Activated CD4-positive, alpha-beta T cell treated with anti-CD3 and anti-CD28 coated beads, Interleukin-2, Interleukin-6, amounts not matched to agents 100 ng/mL and 50 ng/mL, durations not matched to agents 16 hours and 8 hours (primary cell): Measurements from ENCODE around the gene PLPPR1.
"Not testable (repeated sequence)": the region's sequence is repeated elsewhere in the genome, so short reads cannot be mapped to it uniquely, and the experiment has no call there.

Experiments used
- DNase-seq: peaks from one replicate; pipeline ENCODE4 v3.0.0-alpha.2; 2020

Gene PLPPR1

DNA sequence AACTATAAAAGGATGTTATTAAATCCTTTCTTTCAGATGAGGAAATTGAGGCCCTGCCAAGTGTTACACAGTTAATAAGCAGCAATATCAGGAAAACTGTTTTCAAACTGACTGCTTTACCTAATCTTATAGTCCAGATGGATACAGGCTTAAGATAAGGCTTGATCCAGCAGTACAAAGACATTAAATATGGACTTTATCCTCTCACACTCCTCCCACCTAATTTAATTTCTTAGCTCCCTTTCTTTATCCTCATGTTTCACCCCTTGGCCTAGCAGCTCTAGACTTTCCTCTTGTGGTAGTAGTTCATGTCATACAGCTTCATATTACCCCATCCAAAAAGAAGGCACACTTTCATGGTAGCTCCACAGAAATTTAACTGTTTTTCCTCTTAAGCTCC is 191.8 kb downstream of the PLPPR1 start:
- no peak for DNase-seq

DNA sequence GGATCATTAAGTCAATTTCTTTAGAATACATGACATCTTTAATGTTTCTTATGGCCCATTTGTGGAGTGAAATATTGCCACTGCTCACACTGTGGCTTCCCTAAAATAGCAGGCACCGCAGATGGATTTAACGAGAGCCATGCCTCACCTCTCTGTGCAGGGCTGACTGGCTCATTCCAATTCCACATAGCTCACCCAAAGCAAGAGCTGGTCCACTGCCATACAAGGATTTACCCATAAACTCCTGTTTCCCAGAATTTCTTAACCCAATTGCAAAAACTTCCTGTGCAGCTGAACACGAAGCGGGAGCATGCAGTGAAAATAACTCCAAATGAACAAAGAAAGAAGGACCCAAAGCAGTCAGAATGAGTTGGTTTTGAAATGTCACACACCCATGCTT is 196.7 kb downstream of the PLPPR1 start:
- no peak for DNase-seq

DNA sequence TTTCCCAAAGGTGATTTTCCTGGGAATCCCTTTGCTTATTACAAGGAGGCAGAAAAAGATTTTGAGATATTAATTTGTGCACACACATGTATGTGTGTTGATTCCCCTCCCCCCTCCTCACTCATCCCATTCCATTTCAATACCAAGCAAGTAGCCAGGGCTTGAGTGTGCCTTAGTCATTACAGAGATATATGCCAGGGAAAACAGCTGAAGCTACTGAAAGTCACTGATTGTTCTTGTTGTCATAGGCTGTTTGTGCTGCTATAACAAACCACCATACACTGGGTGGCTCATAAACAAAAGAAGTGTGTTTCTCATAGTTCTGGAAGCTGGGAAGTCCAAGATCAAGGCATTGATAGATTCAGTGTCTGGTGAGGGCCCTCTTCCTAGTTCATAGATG is 197.6 kb downstream of the PLPPR1 start:
- DNase-seq, result no peak

DNA sequence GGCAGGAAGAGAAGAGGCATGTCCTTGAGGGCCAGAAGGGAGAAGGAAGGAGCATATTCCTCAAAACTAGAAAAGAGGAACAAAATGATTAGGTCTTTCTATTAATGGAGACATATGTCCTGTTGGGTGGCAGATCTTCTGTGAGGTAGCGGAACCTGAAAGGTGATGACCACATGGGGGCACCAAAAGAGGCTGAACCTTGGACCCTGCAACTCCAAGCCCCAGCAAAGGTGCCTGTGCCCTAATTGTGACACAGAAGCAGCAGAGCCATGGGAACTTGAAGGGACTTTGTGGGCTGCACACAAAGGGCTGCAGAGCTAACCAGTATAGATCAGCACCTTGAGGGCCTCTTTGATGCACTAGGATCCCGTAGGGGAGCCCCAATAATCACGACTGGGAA is 198.3 kb downstream of the PLPPR1 start:
- no peak for DNase-seq

DNA sequence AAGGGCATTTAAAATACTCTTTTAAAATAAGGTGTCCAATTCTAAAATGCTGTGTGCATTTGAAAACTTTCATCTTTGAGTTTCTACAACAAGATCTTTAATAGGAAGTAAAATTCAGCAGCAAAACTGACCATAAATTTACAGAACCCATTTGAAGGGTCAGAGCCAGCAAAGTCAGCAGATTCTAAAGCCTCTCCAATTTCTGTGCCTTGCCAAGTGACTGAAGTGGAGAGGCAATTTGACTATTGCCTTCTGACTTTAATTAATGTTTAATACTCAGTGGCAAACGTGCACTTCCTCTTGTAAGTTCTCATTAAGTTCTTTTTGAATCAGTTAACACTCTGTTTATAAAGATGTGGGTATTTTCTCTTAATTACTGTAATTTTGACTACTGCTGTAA is 201.1 kb downstream of the PLPPR1 start:
- no peak for DNase-seq

DNA sequence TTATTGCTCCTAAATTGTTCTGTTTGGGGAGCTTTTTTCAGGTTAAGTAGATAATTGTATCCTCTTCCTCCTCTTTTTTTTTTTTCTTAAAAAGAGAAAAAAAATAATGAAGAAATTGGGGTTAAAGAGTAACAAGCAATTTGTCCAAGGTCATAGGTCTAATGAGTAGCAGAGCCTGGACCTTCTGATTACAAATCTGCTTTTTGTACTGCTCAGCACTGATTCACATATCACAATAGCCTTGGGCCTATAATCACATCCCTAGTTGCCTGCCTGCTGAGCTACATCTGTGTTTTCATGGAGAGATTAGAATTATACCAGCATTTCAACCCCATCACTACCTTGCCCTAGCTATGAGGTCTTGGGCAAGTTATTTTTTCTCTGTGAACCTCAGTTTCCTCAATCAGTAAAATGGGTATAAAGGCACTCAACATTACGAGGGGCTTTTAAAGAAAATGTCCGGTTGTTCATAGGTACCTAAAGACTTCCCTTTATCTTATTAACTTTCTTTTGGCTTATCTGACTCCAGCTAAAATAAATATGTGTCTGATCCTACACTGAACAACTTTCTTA is 204.0 kb downstream of the PLPPR1 start:
- DNase-seq, result no peak

DNA sequence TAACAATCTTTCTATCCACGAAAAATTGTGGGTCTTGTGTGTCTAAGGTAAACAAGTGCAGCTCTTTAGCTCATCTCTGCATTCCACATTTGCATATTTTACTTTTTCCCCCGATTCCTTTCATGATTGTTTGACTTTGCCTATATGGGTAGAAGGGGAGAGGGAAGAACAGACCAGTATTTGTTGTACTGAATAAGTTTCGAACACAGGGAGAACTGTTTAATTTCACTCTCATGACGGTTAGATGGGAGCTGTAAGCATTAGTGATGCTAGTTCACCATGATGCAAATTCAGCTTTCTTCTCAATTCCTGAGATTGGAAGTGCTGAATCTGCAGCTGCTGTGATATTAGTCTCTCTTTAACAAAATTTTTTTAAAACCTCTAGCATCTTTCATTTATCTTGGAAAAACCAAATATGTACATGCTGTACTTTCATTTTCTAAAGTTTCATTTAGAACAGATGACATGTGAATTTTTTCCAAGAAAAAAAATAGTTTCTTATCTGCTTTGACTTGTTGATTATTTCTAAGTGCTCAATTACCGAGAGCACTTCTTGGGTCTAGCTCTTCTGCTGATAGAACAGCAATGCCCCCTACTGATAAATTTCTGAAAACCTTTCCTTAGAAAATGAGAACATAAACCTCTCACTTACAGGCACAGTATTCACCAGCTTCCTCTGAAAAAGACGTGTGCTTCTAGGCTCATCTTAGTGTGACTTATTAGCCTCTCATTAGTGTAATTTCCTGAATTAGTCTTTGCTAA is 206.8 kb downstream of the PLPPR1 start:
- peak; percentile 3 for DNase-seq

DNA sequence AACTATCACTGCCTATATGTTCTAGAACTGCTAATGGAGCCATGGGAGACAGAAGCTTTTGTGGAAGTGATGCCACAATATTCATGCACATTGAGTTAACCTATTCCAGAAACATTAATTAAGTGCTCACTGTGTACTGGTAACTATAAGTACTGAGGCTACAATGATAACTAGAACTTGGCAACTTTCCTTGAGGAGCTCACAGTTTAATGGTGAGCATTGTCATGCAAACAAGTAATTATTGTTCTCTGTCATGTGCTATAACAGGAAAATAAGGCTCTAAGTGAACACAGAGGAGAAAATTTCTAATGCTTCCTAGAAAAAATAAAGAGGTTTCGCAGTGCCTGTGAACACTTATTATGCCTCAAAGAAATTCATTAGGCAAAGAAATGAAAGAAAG is 214.1 kb downstream of the PLPPR1 start:
- DNase-seq, result no peak

DNA sequence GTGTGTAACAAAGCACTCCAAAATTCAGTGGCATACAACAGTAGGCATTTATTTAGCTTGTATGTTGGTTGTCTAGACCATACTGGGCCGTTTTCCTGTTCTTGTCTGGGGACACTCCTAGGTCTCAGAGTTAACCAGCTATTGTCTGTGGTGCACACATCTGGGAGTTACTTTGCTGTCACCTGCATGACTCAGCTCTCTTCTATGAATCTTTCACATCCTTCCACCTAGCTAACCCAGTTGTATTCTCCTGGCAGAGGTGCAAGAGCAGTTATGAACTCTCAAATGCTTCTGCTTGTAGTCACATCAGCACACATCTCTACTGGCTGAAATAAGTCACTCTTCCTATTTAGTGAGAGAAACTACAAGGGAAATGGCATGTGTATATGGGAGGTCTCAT is 218.2 kb downstream of the PLPPR1 start:
- no peak for DNase-seq

DNA sequence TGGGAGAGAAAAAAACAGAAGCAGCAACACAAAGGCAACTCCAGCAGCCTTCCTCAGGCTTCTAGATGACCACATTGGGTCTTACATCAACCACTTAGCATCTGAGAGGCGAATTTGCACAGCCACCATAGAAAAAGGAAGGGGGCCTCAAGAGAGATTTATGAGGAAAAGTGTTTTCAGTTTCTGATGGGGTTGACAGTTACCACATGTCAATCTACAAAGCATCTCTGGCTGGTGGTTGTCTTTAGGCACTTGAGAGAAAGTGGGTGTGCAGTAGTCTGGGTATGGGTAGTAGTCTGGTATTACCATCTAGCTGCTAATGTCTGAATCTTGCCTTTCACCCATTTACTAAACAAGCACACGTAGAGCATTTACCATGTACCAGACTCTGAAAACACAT is 218.8 kb downstream of the PLPPR1 start:
- DNase-seq, result no peak

DNA sequence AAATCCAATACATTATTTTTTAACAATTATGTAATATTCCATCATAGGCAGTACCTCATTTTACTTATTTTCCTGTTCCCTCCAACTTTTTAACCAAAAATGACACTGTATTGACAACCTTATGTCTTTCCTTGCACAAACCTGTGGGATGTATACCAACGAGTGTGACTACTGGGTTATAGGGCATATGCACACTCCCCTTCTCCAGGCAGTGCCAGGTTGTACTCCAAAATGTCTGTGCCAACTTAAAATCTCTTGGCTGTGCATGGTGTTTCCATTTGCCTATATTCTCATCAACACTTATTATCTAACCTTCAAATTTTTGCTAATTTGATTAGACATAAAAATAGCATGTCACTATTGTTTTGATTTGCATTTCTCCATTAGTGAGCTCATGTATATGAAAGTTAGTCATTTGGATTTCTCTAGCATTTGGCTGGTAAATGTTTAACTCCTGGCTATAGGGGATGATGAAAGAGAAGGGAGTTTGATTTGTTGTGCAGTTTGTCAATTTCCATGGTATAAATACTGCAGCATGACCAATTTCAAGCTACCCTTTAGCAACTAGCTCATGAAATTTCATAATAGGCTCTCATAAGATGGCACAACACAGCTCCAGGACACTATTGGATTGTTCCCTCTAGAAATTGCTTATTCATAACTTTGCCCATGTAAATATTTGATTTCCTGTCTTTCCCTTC is 226.4 kb downstream of the PLPPR1 start:
- no peak for DNase-seq

DNA sequence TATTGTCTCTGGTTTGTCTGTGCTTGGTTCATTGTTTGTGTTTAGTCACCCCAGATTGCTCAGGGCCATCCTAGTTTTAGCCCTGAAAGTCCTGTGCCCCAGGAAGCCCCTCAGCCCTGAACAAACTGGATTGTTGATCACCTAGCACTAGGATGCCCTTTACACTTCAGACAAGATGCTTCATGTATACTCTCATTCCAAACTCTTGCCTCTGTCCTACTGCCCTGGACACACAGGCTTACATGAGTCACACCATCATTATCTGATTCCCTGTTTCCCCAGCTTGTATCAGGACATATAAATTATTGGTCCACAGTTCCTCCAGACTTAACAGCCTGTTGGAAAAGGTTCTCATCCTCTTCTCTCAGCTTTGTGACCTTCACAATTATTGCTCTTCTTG is 236.2 kb downstream of the PLPPR1 start:
- DNase-seq, result no peak

DNA sequence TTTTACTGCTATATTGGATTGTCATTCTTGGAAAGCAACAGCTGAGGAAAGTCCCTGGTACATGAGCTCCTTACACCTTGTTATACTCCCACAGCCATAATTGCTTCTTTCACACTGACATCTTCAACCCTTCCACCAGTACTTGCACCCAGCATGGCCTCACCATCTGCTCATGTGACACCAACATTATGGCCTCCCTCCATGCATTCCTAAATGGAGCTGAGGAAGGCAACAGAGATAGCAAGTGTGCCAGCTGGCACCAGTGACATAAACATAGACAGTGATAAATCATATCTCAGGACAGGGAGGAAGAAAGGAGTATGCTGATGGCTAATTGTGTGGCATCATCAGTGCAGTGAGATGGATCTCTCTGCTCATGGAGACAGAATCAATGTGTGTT is 236.7 kb downstream of the PLPPR1 start:
- no peak for DNase-seq

DNA sequence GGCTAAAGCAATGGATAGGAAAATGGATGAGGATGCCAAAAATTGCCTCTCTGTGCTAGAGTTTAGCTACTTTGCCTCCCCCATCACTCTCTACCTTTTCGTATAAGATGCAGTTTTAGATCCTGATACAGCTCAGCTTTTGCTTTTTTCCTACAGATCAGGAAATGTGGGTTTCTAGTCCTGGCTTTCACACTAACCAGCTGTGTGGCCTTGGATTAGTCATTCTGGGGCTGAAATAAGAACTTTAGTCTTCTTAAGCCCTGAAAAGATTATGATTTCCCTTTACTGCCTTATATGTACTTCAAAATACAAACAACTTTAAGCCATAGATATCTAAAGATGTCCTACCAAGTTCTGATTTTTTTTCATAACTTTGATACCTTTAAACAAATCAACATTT is 239.9 kb downstream of the PLPPR1 start:
- no peak for DNase-seq

DNA sequence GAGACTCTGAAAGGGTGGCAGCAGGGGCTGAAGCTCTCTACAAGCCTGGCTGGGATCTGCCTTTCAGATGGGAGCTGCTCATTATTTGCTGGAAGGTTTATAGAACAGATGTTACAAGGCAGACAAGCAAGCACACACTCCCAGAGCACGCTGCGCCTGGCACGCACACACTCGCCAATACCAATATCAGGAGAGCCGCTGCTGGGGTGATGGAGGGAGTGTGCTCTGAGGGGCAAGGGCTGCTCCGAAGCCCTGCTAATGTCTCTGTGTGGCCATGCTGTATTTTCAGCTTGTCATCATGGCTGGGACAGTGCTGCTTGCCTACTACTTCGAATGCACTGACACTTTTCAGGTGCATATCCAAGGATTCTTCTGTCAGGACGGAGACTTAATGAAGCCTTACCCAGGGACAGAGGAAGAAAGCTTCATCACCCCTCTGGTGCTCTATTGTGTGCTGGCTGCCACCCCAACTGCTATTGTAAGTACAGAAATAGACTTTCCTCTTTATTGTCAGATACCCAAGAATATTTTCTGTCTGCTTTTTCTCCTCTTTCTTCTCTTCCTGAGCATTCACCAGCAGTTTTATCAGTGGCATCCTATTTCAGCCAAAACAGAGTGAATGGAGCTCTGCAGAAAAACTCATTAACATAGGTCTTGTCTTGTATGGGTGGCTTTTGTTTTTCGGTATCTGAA is 241.2 kb downstream of the PLPPR1 start:
- DNase-seq, result no peak

DNA sequence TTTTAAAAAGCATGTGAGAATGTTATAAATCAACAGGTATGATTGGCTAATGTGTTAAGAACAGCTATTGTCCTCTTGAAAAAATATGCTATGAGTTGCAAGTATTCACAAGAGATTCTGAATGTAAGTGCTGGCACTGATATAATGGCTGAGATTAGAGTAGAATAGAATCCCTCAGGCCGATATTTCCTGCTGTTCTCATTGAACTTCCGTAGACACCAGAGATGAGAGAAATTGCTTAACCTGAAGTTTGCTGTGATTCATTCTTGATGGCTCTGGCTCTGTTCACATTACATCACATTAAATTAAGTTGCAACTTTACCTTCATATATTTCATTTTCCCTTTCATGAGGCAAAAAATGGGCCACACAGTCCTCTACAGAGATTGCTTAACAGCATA is 241.8 kb downstream of the PLPPR1 start:
- DNase-seq, result no peak

DNA sequence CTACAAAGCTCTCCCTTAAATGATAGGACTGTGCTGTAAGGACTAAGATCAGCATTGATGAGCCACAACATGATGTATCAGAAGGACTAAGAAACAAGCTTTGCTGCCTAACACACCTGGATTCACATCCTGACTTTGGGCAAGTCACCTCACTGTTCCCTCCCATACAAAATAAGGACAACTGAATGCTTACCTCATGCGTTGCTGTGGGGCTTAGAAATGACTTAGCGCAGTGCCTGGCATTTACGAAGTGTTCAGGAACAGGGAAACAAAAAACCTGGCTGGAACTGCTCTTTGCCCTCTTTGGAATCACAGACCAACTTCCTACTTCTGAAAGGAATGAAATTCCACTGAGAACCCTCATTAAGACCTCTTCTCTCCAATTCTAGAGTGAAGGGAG is 242.6 kb downstream of the PLPPR1 start:
- DNase-seq, result no peak

DNA sequence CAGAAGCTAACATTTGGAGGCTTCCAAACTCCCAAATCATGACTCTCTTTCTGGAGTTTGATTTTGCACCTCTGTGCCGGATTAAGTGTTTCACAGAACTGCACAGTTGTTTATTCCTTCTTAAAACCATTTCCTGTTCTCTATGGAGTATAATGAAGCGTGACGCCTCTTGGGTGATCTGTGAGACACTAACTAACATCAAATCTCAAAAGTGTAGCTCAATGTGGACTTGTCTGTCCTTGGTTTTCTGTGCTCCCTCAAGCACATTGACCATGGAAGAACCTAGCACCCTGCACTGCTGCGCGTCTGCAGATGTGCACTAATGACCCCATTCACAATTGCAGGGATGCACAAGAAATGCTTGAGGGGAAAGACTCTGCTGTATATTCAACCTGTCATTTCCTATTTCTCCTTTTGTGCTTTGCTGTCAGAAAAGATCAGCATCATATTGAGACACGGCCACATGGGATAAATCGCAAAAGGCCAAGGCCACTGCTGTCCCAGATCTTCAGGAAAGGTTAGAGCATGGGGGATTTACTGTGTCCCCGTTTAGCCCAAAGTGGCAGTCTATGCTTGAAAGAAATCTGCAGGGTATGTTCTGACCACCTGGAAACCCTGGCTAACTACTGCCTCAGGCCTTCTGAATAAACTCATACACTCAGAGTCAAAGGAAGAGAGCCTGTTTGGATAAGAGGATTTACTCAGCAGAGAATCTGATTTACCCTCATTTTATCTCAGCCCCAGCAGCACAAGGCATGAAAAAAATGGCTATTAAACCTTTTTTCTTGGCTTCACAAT is 246.6 kb downstream of the PLPPR1 start:
- DNase-seq, result no peak

DNA sequence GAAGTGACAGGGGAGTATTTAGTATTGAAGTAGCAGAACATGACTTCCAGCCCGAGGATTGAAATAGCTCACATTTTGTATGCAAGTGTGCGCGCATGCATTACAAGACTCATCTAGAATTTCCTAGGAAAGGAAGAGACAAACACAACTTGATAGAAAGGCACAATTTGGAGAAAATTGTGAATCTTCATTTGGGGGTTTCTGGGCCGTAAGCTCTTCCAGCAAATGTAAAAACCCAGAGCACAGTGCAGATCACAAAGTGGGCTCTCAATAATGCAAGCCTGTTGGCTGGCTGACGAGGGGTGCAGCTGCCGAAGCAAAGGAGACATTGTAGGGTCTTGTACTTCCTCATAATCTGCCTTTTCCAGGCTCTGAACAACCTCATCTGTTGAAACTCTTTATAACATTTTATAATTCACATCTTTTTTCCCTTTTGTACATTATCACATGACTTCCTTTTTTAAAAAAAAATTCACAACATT is 247.3 kb downstream of the PLPPR1 start:
- no peak for DNase-seq

DNA sequence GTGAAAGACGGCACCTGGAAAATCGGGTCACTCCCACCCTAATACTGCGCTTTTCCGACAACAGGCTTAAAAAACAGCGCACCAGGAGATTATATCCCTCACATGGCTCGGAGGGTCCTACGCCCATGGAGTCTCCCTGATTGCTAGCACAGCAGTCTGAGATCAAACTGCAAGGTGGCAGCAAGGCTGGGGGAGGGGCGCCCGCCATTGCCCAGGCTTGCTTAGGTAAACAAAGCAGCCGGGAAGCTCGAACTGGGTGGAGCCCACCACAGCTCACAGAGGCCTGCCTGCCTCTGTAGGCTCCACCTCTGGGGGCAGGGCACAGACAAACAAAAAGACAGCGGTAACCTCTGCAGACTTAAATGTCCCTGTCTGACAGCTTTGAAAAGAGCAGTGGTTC is 262.5 kb downstream of the PLPPR1 start:
- not testable (repeated sequence) for DNase-seq

DNA sequence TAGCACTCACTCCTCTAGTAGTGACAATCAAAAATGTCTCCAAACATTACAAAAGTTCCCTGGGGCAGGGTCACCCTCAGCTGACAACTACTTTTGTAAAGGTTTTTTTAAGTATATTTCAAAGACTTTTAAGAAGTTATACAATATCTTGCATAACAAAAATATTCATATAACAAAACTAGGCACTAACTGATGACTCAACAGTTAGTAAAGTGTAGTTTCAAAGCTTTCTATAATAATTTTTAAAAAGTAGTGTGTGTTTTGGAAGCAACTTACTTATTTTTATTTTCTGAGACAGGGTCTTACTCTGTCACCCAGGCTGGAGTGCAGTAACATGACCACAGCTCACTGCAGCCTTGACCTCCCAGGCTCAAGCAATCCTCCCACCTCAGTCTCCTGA is 271.4 kb downstream of the PLPPR1 start:
- no peak for DNase-seq

DNA sequence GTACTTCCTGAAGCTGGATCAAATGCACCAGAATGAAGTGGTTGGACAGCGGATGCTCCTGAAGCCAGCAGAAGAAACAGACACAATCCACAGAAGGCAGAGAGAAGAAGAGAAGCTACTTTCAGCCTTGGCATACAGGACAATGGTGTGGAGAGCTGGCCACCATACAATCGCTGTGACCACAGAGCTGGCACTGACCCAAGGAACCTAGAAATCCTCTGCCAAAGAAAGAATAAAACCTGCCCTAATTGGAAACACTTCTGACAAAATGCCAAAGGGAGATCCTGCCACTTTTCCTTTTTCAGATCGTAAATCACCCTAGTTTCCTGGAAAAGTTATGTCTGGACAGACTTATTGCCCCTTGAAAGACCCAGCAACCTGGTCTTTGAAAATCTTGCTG is 278.5 kb downstream of the PLPPR1 start:
- no peak for DNase-seq
